Measurements from ENCODE around the gene LRCOL1. TPM values are rescaled to one million over a fixed set of nuclear protein-coding genes. Genes with fewer than 3 reads are reported as not detected.

LRCOL1 gene
- total RNA-seq, 1 experiment from 2014 or later, result not detected

DNA sequence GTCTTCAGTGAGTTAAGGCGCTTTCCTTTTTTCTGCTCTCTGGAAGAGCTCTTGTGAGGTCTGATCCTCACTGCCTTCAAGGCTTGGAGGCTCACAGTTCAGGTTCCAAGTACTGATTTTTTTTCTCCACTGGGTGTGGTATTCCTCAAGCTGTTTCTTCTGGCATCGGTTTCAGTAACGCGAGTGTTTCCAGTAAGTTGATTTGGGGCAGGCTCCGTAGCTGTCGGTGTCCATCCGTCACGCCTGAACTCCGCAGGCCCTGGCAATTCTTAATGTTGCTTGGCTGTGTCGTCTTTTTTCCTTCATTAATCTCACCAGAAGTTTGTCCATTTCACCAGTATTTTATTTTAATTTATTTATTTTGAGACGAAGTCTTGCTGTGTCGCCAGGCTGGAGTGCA is 30.6 kb downstream of the LRCOL1 start:
- no TSS peak for BruUV-seq (replicated peaks)
- Histone ChIP-seq H3K27me3 (ENCODE audit: control insufficient read depth, insufficient read depth, low read length) (no peaks in the 10 kb centered on the region), H3K27ac (ENCODE audit: low read length) (no peak overlapping the region), H3K4me1 (ENCODE audit: control insufficient read depth, insufficient read depth, low read length) (no peaks in the 10 kb centered on the region), H3K36me3 (ENCODE audit: control insufficient read depth, insufficient read depth, low read length) (no peaks in the 10 kb centered on the region), H3K9me3 (ENCODE audit: control insufficient read depth, insufficient read depth, low read depth, low read length) (no peaks in the 10 kb centered on the region), H3K4me3 (ENCODE audit: low read depth in 2 of 2, low read length in 2 of 2) (no peak overlapping the region)
- in situ Hi-C loops (cut with HindIII; ENCODE audit: low pct_unique_long_range_greater_than_20kb, low sequenced_read_pairs), result no loop called here
- no peak for ATAC-seq
- ChIA-PET POLR2A (no interaction called here), CTCF (no interaction called here)
- TF ChIP-seq POLR2AphosphoS5 (IDR thresholded peaks at IDR 0.05; ENCODE audit: low read depth, low read length), result no peak
- TF ChIP-seq, protein P1, sequence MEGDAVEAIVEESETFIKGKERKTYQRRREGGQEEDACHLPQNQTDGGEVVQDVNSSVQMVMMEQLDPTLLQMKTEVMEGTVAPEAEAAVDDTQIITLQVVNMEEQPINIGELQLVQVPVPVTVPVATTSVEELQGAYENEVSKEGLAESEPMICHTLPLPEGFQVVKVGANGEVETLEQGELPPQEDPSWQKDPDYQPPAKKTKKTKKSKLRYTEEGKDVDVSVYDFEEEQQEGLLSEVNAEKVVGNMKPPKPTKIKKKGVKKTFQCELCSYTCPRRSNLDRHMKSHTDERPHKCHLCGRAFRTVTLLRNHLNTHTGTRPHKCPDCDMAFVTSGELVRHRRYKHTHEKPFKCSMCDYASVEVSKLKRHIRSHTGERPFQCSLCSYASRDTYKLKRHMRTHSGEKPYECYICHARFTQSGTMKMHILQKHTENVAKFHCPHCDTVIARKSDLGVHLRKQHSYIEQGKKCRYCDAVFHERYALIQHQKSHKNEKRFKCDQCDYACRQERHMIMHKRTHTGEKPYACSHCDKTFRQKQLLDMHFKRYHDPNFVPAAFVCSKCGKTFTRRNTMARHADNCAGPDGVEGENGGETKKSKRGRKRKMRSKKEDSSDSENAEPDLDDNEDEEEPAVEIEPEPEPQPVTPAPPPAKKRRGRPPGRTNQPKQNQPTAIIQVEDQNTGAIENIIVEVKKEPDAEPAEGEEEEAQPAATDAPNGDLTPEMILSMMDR (IDR thresholded peaks at IDR 0.05), result no peak
- TF ChIP-seq, protein P2, sequence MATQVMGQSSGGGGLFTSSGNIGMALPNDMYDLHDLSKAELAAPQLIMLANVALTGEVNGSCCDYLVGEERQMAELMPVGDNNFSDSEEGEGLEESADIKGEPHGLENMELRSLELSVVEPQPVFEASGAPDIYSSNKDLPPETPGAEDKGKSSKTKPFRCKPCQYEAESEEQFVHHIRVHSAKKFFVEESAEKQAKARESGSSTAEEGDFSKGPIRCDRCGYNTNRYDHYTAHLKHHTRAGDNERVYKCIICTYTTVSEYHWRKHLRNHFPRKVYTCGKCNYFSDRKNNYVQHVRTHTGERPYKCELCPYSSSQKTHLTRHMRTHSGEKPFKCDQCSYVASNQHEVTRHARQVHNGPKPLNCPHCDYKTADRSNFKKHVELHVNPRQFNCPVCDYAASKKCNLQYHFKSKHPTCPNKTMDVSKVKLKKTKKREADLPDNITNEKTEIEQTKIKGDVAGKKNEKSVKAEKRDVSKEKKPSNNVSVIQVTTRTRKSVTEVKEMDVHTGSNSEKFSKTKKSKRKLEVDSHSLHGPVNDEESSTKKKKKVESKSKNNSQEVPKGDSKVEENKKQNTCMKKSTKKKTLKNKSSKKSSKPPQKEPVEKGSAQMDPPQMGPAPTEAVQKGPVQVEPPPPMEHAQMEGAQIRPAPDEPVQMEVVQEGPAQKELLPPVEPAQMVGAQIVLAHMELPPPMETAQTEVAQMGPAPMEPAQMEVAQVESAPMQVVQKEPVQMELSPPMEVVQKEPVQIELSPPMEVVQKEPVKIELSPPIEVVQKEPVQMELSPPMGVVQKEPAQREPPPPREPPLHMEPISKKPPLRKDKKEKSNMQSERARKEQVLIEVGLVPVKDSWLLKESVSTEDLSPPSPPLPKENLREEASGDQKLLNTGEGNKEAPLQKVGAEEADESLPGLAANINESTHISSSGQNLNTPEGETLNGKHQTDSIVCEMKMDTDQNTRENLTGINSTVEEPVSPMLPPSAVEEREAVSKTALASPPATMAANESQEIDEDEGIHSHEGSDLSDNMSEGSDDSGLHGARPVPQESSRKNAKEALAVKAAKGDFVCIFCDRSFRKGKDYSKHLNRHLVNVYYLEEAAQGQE (IDR thresholded peaks at IDR 0.05; ENCODE audit: insufficient read depth in 1 of 2, low read depth in 2 of 2, low read length in 1 of 2), result no peak
- TF ChIP-seq SIN3A (IDR thresholded peaks at IDR 0.05; ENCODE audit: borderline replicate concordance, insufficient read depth, low read depth, low read length), result no peak
- no peak for TF ChIP-seq TCF7L2 (IDR thresholded peaks at IDR 0.05; ENCODE audit: low read depth, low read length)
- intact Hi-C loops (cut with micrococcal nuclease; ENCODE audit: unreplicated experiment), result no loop called here
- DNase-seq (ENCODE audit: low read depth, low spot score), result no peak

DNA sequence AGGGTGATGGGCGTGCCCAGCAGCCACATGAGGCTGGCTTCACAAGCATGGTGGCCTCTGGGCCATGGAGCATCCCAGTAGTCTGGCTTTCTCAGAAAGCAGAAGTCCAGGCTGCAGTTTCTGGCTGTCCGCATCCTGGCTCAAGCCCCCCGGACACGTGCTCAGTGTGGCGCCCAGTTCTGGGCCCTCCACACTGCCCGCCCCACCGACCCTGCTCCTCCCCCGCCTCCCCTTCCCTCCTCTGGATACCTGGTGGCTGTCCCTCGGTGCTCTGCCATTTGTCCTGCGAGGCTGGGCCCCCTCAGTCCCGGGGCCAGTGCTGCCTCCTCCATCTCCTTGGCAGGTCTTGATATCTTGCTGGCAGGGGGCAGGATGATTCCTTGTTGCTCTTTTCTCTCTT is 31.6 kb downstream of the LRCOL1 start:
- TF ChIP-seq, protein P2 (IDR thresholded peaks at IDR 0.05; ENCODE audit: insufficient read depth in 1 of 2, low read depth in 2 of 2, low read length in 1 of 2), result no peak
- no peak for TF ChIP-seq TCF7L2 (IDR thresholded peaks at IDR 0.05; ENCODE audit: low read depth, low read length)
- TF ChIP-seq, protein P1 (IDR thresholded peaks at IDR 0.05), result no peak
- TF ChIP-seq SIN3A (IDR thresholded peaks at IDR 0.05; ENCODE audit: borderline replicate concordance, insufficient read depth, low read depth, low read length), result no peak
- no peak for TF ChIP-seq POLR2AphosphoS5 (IDR thresholded peaks at IDR 0.05; ENCODE audit: low read depth, low read length)
- no peaks in the 10 kb centered on the region for H3K4me1 ChIP-seq (ENCODE audit: control insufficient read depth, insufficient read depth, low read length)
- H3K4me3 ChIP-seq (ENCODE audit: low read depth in 2 of 2, low read length in 2 of 2), result no peak overlapping the region
- in situ Hi-C loops (cut with HindIII; ENCODE audit: low pct_unique_long_range_greater_than_20kb, low sequenced_read_pairs) (no loop called here), intact Hi-C loops (cut with micrococcal nuclease; ENCODE audit: unreplicated experiment) (no loop called here)
- H3K36me3 ChIP-seq (ENCODE audit: control insufficient read depth, insufficient read depth, low read length), result no peaks in the 10 kb centered on the region
- ChIA-PET CTCF (no interaction called here), POLR2A (no interaction called here)
- ATAC-seq (no peak), DNase-seq (ENCODE audit: low read depth, low spot score) (no peak)
- no TSS peak for BruUV-seq (replicated peaks)
- no peak overlapping the region for H3K27ac ChIP-seq (ENCODE audit: low read length)
- no peaks in the 10 kb centered on the region for H3K27me3 ChIP-seq (ENCODE audit: control insufficient read depth, insufficient read depth, low read length)
- H3K9me3 ChIP-seq (ENCODE audit: control insufficient read depth, insufficient read depth, low read depth, low read length), result no peaks in the 10 kb centered on the region

Data from Panc1 (cell line).